ENCODE results near the gene NIFK.

- TF ChIP-seq ZNF274 (IDR thresholded peaks at IDR 0.05; ENCODE audit: low read length): no peak
- TF ChIP-seq ZNF274 (tag by site-specific recombination; IDR thresholded peaks at IDR 0.05; ENCODE audit: borderline replicate concordance): no peak
- no peak for TF ChIP-seq YY1 (tag by site-specific recombination; IDR thresholded peaks at IDR 0.05)
- TF ChIP-seq CTCF (tag by site-specific recombination; IDR thresholded peaks at IDR 0.05): no peak
- no peak for TF ChIP-seq ZNF239 (tag by site-specific recombination; IDR thresholded peaks at IDR 0.05)
- no peak for TF ChIP-seq ZNF792 (tag by site-specific recombination; IDR thresholded peaks at IDR 0.05)
- no peak for TF ChIP-seq RBAK (tag by site-specific recombination; IDR thresholded peaks at IDR 0.05)
- TF ChIP-seq ZNF350 (tag by site-specific recombination; IDR thresholded peaks at IDR 0.05): no peak
- no peak for TF ChIP-seq ZNF202 (tag by site-specific recombination; IDR thresholded peaks at IDR 0.05; ENCODE audit: borderline replicate concordance)
- no peak for TF ChIP-seq ATF2 (tag by site-specific recombination; IDR thresholded peaks at IDR 0.05; ENCODE audit: low read depth)
- TF ChIP-seq ZNF138 (tag by site-specific recombination; IDR thresholded peaks at IDR 0.05; ENCODE audit: borderline replicate concordance): no peak
- no peak for TF ChIP-seq ZNF529 (tag by site-specific recombination; IDR thresholded peaks at IDR 0.05; ENCODE audit: insufficient replicate concordance)
- no peak for TF ChIP-seq ZBTB17 (tag by site-specific recombination; IDR thresholded peaks at IDR 0.05)
Observed at GRCh38 chr2:121694398-121695170, 42.1 kb downstream of the NIFK start.

All from HEK293 (cell line).